ENCODE results near the gene YIPF1. TPM values are rescaled to one million over a fixed set of nuclear protein-coding genes. Genes with fewer than 3 reads are reported as not detected.

Gene YIPF1
- total RNA-seq, result 10 to 100 TPM; 17.0 to 35.2 (median 23.9) TPM

- no peak for TF ChIP-seq CTCF (IDR thresholded peaks at IDR 0.05; ENCODE audit: low read depth)
These were observed at the start of gene YIPF1 for GRCh38 chr1:53889304-53890298. YIPF1 (minus strand) TSS chr1:53889797; CDS start chr1:53888937, 860 bp downstream.

DNA sequence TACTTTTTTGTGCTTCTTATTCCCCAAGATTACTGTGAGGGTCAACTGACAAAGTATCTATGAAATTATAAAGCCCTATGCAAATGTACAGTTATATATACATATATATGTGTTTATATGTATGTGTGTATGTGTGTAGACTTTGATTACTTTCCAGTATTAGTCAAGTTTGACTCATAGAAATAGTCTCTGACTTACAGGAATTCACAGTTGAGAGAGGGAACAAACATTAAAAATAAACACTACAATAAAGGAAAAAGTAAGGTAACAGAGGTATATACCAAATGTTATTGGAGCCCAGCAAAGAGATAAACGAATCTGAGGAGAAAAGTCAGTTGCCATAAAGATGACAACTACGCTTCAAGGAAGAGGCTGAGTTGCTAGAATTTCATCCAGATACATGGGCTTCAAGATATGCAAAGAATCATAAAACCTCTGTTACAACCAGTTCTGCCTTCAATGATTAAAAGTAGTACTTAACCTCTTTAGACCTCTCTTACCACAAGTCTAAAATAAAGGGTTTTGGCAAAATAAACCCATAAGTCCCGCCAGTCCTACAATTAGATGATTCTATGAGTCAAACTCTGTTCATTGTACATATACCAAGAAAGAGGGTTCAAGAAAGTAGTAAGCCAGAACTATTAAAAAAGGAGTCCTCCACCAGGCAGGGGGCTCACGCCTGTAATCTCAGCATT, 48.7 kb upstream of the YIPF1 start:
- TF ChIP-seq CTCF (IDR thresholded peaks at IDR 0.05; ENCODE audit: low read depth), result no peak

GRCh38 chr1:53936430-53936829, 46.8 kb upstream of the YIPF1 start:
- no peak for TF ChIP-seq CTCF (IDR thresholded peaks at IDR 0.05; ENCODE audit: low read depth)

- TF ChIP-seq CTCF (IDR thresholded peaks at IDR 0.05; ENCODE audit: low read depth), result no peak
These were observed 44.7 kb upstream of the YIPF1 start for GRCh38 chr1:53934170-53934765.

DNA sequence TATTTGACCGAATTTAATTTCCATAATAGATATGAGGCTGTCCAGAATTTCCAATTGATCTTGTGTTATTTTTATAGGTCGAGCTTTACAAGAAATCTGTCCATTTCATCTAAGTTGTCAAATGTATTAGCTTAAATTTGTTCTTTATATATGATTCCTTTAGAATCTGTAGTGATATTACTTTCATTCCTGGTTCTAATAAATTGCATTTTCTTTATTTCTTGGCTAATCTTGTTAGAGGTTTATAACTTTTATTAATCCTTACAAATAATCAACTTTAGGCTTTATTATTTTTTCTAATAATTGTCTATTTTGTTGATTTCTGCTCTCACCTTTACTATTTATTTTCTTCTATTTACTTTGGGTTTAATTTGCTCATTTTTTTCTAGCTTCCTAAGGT, 41.9 kb upstream of the YIPF1 start:
- TF ChIP-seq CTCF (IDR thresholded peaks at IDR 0.05; ENCODE audit: low read depth), result no peak

GRCh38 chr1:53930932-53931331, 41.3 kb upstream of the YIPF1 start:
- no peak for TF ChIP-seq CTCF (IDR thresholded peaks at IDR 0.05; ENCODE audit: low read depth)

Data from subcutaneous adipose tissue (tissue), 4 donors.